ENCODE data around the gene WDR62. TPM values are rescaled to one million over a fixed set of nuclear protein-coding genes. Genes with fewer than 3 reads are reported as not detected.

The WDR62 gene
- total RNA-seq, 3 donors from 2014 or later = 1.6 to 4.1 (median 1.9) TPM

- no peak for ATAC-seq
- H3K4me3 ChIP-seq = no peak overlapping the region
- intact Hi-C loops (cut with DNase I, micrococcal nuclease) = no loop called here
- DNase-seq = no peak
- peaks cover 9% of the 10 kb centered on the region for H3K4me1 ChIP-seq (ENCODE audit: low read depth)
- H3K9me3 ChIP-seq = no peaks in the 10 kb centered on the region
- peaks cover 30% of the 10 kb centered on the region for H3K36me3 ChIP-seq (ENCODE audit: low read depth)
- no peak for TF ChIP-seq CTCF (IDR thresholded peaks at IDR 0.05)
Measured at GRCh38 chr19:36142496-36142895, 87.8 kb downstream of the WDR62 start.

GRCh38 chr19:36144624-36145023, 89.9 kb downstream of the WDR62 start:
- no peak for TF ChIP-seq CTCF (IDR thresholded peaks at IDR 0.05)
- Histone ChIP-seq H3K36me3 (ENCODE audit: low read depth) (peaks cover 30% of the 10 kb centered on the region), H3K9me3 (no peaks in the 10 kb centered on the region), H3K4me1 (ENCODE audit: low read depth) (peaks cover 7% of the 10 kb centered on the region), H3K4me3 (no peak overlapping the region)
- intact Hi-C loops (cut with DNase I, micrococcal nuclease) = no loop called here
- DNase-seq = no peak
- ATAC-seq = no peak

DNA sequence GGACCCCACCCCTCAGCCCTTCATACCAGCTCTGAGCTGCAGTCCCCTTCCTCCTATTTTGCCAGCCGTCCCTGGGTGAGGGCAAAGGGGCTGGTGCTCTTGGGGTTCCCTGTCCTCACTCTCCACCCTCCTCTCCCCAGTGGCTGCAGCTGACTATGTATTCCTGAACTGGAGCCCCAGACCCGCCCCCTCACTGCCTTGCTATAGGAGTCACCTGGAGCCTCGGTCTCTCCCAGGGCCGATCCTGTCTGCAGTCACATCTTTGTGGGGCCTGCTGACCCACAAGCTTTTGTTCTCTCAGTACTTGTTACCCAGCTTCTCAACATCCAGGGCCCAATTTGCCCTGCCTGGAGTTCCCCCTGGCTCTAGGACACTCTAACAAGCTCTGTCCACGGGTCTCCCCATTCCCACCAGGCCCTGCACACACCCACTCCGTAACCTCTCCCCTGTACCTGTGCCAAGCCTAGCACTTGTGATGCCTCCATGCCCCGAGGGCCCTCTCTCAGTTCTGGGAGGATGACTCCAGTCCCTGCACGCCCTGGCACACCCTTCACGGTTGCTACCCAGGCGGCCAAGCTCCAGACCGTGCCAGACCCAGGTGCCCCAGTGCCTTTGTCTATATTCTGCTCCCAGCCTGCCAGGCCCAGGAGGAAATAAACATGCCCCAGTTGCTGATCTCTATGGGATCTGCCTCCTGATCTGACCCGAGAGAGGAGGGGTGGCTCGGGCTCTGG, 95.1 kb downstream of the WDR62 start:
- Histone ChIP-seq H3K4me3 (no peak overlapping the region), H3K9me3 (no peaks in the 10 kb centered on the region), H3K36me3 (ENCODE audit: low read depth) (peaks cover 13% of the 10 kb centered on the region), H3K4me1 (ENCODE audit: low read depth) (no peaks in the 10 kb centered on the region)
- no peak for TF ChIP-seq CTCF (IDR thresholded peaks at IDR 0.05)
- DNase-seq (peak in 1 of 3 donors; percentile 21), ATAC-seq (no peak)
- intact Hi-C loops (cut with DNase I, micrococcal nuclease) = no loop called here

DNA sequence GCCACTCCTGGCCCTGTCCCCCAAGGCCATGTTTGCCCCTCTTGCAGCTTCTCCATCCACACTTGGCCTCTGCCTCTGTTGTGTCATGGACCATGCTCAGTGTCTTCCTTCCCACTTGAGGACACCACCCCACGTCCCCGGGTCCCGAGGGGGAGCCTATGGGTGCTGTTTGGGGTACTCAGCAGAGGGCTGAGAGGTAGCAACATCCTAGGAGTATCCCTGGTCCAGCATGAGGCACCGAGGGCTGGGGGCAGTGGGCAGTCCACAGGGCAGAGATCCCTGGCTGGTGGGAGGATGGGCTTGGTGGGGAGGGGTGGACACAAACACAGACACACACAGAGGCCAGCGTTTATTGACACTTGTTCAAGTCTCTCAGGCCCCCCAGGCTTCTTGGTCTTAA, 95.9 kb downstream of the WDR62 start:
- ATAC-seq (no peak), DNase-seq (peak in 1 of 3 donors; percentile 24)
- intact Hi-C loops (cut with DNase I, micrococcal nuclease) = no loop called here
- Histone ChIP-seq H3K4me1 (ENCODE audit: low read depth) (no peaks in the 10 kb centered on the region), H3K4me3 (no peak overlapping the region), H3K9me3 (no peaks in the 10 kb centered on the region), H3K36me3 (ENCODE audit: low read depth) (peaks cover 8% of the 10 kb centered on the region)
- TF ChIP-seq CTCF (IDR thresholded peaks at IDR 0.05) = no peak

DNA sequence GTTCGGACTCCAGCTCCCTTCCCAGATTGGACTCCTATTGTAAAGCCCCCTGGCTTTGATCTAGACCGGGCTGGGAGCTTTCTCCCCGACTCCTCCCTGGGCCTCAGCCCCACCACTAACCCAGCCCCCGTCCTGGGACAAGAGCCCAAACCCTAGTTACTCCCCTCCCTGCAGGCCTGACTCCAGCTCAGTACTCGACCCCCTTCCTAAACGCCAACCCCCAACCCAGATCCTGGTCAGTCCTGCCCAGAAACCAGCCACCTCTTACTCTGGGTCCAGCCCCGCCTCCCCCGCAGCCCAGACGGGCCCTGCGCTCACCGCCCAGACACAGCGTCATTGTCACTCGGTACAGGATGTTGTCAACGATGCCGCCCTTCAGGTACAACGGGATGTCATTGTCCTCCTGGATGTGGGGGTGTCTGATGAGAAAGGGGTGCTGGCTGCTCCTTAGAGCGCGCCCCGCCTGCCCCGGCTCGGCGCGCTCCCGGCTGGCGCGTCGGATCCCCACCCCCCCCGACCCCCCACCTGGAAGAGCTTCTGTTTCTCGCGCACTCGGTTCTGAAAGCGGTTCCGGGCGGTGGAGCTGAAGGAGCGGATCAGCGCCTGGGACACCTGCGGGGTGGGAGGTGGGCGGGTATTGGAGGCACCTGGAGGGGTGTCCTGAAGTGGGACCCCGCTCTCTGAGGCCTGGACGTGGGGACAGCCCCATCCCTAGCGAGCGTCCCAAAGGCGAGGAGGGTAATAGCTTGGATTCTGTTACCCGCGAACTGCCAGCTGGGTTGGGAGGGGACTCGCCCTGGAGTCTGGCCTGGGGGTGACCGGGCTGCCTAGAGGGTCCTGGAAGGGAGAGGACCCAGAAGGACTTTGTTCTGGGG, 96.7 kb downstream of the WDR62 start:
- ATAC-seq = peak; percentile 41
- peaks cover 5% of the 10 kb centered on the region for H3K36me3 ChIP-seq (ENCODE audit: low read depth)
- H3K9me3 ChIP-seq = no peaks in the 10 kb centered on the region
- peak in 1 of 3 donors; percentile 34 for DNase-seq
- no peaks in the 10 kb centered on the region for H3K4me1 ChIP-seq (ENCODE audit: low read depth)
- intact Hi-C loops (cut with DNase I, micrococcal nuclease) = no loop called here
- no peak overlapping the region for H3K4me3 ChIP-seq
- no peak for TF ChIP-seq CTCF (IDR thresholded peaks at IDR 0.05)

Data from mucosa of descending colon (tissue), 3 donors.